ENCODE results near the gene CUBN. TPM values are rescaled to one million over a fixed set of nuclear protein-coding genes. Genes with fewer than 3 reads are reported as not detected.
"Not testable (repeated sequence)": the region's sequence is repeated elsewhere in the genome, so short reads cannot be mapped to it uniquely, and the experiment has no call there.

Gene CUBN
- total RNA-seq, 2 donors from 2014 or later: 2.6 to 3.6 TPM

DNA sequence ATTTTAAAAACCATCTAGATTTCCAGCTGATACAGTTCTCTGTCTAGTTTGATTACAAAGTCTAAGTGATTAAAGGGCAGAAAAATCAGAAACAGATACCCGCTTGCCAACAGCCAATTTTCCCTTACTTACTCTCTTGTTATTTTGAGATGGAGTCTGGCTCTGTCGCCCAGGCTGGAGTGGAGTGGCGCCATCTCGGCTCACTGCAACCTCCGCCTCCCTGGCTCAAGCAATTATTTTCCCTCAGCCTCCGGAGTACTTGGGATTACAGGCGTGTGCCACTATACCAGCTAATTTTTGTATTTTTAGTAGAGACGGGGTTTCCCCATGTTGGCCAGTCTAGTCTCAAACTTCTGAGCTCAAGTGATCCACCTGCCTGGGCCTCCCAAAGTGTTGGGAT lies 302.1 kb downstream of the CUBN start:
- H3K36me3 ChIP-seq (replicated peaks in 1 of 2; ENCODE audit: insufficient read depth in 1 of 2, low read depth in 2 of 2); H3K4me3 ChIP-seq; H3K9me3 ChIP-seq; H3K27me3 ChIP-seq; intact Hi-C loops (cut with DNase I): not testable (repeated sequence)
- H3K27ac ChIP-seq: peak overlapping the region in 3 of 4 donors; percentile 74 to 84 (median 83)
- H3K4me1 ChIP-seq: peaks cover 23% of the 10 kb centered on the region
- WGBS, 2 donors: 26 to 40% methylated on average over 8 of the region's 8 CpGs
- DNase-seq (peak in 2 of 4 donors; percentile 15 to 30), ATAC-seq (peak; percentile 30)
- peak in 1 of 3 donors; percentile 24 for TF ChIP-seq POLR2A (IDR thresholded peaks at IDR 0.05)

- Histone ChIP-seq H3K4me3 (no peak overlapping the region), H3K9me3 (no peaks in the 10 kb centered on the region), H3K36me3 (replicated peaks in 1 of 2; ENCODE audit: insufficient read depth in 1 of 2, low read depth in 2 of 2) (no peaks in the 10 kb centered on the region), H3K4me1 (peaks cover 4% of the 10 kb centered on the region), H3K27ac (no peak overlapping the region), H3K27me3 (no peaks in the 10 kb centered on the region)
- no peak for ATAC-seq
- DNase-seq: no peak
- intact Hi-C loops (cut with DNase I): no loop called here
- TF ChIP-seq, protein P1, sequence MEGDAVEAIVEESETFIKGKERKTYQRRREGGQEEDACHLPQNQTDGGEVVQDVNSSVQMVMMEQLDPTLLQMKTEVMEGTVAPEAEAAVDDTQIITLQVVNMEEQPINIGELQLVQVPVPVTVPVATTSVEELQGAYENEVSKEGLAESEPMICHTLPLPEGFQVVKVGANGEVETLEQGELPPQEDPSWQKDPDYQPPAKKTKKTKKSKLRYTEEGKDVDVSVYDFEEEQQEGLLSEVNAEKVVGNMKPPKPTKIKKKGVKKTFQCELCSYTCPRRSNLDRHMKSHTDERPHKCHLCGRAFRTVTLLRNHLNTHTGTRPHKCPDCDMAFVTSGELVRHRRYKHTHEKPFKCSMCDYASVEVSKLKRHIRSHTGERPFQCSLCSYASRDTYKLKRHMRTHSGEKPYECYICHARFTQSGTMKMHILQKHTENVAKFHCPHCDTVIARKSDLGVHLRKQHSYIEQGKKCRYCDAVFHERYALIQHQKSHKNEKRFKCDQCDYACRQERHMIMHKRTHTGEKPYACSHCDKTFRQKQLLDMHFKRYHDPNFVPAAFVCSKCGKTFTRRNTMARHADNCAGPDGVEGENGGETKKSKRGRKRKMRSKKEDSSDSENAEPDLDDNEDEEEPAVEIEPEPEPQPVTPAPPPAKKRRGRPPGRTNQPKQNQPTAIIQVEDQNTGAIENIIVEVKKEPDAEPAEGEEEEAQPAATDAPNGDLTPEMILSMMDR (IDR thresholded peaks at IDR 0.05): no peak
- no peak for TF ChIP-seq POLR2A (IDR thresholded peaks at IDR 0.05)
- 88 to 97% methylated on average over 3 to 4 of the region's 4 CpGs for WGBS, 2 donors
These were observed 306.8 kb downstream of the CUBN start for GRCh38 chr10:16822726-16823360.

DNA sequence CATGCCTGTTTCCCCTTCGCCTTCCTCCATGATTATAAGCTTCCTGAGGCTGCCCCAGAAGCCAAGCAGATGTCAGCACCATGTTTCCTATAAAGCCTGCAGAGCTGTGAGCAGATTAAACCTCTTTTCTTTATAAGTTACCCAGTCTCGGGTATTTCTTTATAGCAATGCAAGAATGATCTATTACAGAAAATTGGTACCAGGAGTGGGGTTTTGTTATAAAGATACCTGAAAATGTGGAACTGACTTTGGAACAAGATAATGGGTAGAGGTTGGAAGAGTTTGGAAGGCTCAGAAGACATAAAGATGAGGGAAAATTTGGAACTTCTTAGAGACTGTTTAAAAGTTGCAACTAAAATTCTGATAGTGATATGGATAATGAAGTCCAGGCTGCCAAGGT lies 307.6 kb downstream of the CUBN start:
- TF ChIP-seq POLR2A (IDR thresholded peaks at IDR 0.05): no peak
- TF ChIP-seq, protein P1 (IDR thresholded peaks at IDR 0.05): no peak
- DNase-seq (no peak), ATAC-seq (no peak)
- H3K9me3 ChIP-seq: no peaks in the 10 kb centered on the region
- H3K4me1 ChIP-seq: peaks cover 4% of the 10 kb centered on the region
- intact Hi-C loops (cut with DNase I): no loop called here
- H3K27me3 ChIP-seq: no peaks in the 10 kb centered on the region
- WGBS, 2 donors: 83 to 95% methylated on average over 2 of the region's 2 CpGs
- H3K36me3 ChIP-seq (replicated peaks in 1 of 2; ENCODE audit: insufficient read depth in 1 of 2, low read depth in 2 of 2): no peaks in the 10 kb centered on the region
- no peak overlapping the region for H3K4me3 ChIP-seq
- no peak overlapping the region for H3K27ac ChIP-seq

GRCh38 chr10:16820421-16820820 lies 309.2 kb downstream of the CUBN start:
- Histone ChIP-seq H3K27ac (no peak overlapping the region), H3K36me3 (replicated peaks in 1 of 2; ENCODE audit: insufficient read depth in 1 of 2, low read depth in 2 of 2) (no peaks in the 10 kb centered on the region), H3K9me3 (no peaks in the 10 kb centered on the region), H3K27me3 (no peaks in the 10 kb centered on the region), H3K4me1 (peaks cover 7% of the 10 kb centered on the region), H3K4me3 (no peak overlapping the region)
- WGBS, 2 donors: 86 to 90% methylated on average over 5 of the region's 5 CpGs
- TF ChIP-seq, protein P1 (IDR thresholded peaks at IDR 0.05): no peak
- TF ChIP-seq POLR2A (IDR thresholded peaks at IDR 0.05): no peak
- intact Hi-C loops (cut with DNase I): no loop called here
- DNase-seq (no peak), ATAC-seq (no peak)

DNA sequence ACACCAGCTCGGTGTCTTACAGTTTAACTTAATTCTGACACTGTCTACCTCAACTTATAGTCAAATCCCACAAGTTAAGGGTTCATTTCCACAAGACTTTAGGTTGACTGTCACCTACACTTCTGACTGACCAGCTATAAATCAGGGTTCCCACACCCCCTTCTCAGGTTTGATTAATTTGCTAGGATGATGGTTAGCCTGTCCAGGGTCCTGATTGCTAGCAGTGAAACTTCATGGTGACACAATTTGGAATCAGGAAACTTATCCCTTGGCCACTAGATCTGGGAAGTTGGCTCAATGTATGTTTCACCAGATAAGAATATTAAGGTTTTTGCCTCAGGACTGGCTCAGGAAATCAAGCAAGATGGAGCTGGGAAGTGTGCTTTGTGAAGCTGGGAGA lies 309.6 kb downstream of the CUBN start:
- H3K4me3 ChIP-seq: no peak overlapping the region
- 94 to 100% methylated on average over 1 of the region's 1 CpG for WGBS, 2 donors
- peaks cover 11% of the 10 kb centered on the region for H3K4me1 ChIP-seq
- no peaks in the 10 kb centered on the region for H3K27me3 ChIP-seq
- intact Hi-C loops (cut with DNase I): no loop called here
- TF ChIP-seq, protein P1 (IDR thresholded peaks at IDR 0.05): no peak
- no peak for TF ChIP-seq POLR2A (IDR thresholded peaks at IDR 0.05)
- no peak overlapping the region for H3K27ac ChIP-seq
- H3K9me3 ChIP-seq: no peaks in the 10 kb centered on the region
- H3K36me3 ChIP-seq (replicated peaks in 1 of 2; ENCODE audit: insufficient read depth in 1 of 2, low read depth in 2 of 2): no peaks in the 10 kb centered on the region
- ATAC-seq (no peak), DNase-seq (no peak)
